ENCODE data around the gene PAQR4.

PAQR4 gene

DNA sequence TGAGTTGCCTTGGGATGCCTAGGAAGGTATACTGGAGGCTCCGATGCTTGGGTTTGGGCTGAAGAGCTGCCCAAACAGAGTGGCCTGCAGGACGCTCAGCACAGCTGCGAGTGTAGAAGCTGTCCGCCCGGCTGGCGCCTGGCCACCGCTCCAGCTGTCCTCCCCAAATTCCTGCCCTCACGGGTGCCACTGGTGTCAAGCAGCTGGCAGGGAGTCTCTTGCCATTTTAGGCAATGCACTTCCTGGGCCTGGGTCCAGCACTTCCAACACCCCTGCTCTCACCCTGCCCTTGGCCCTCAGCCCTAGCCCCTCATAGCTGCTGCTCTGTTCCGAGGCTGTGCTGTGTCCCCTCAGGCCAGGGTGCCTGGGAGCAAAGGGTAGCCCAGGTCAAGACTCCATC is 16.3 kb downstream of the PAQR4 start:
- Histone ChIP-seq H3K14ac (ENCODE audit: low read length) (no peak overlapping the region), H3K18ac (ENCODE audit: low read length) (no peak overlapping the region), H3K4me1 (ENCODE audit: control insufficient read depth in 2 of 2, insufficient read depth in 1 of 2, low read depth in 1 of 2, low read length in 2 of 2) (peaks cover 8 to 17% of the 10 kb centered on the region in 2 donors), H4K8ac (ENCODE audit: low read depth, low read length) (no peak overlapping the region), H3K27ac (replicated peaks; ENCODE audit: low read length) (no peak overlapping the region), H2BK15ac (ENCODE audit: low read length) (peak overlapping the region; percentile 54), H2AFZ (ENCODE audit: low read length) (no peak overlapping the region), H3K79me1 (ENCODE audit: low read depth, low read length) (no peaks in the 10 kb centered on the region), H4K91ac (ENCODE audit: low read depth, low read length, poor library complexity) (no peak overlapping the region), H3K4me2 (ENCODE audit: insufficient read depth, low read length, poor library complexity, severe bottlenecking) (no peak overlapping the region), H2BK120ac (ENCODE audit: low read depth, low read length) (no peak overlapping the region), H2AK5ac (ENCODE audit: low read depth, low read length) (peak overlapping the region; percentile 89), H3K9ac (ENCODE audit: low read depth, low read length, poor library complexity) (peak overlapping the region; percentile 32), H3K9me3 (replicated peaks in 1 of 2; ENCODE audit: control insufficient read depth in 2 of 2, insufficient read depth in 1 of 2, low read depth in 1 of 2, low read length in 2 of 2) (no peaks in the 10 kb centered on the region), H3K27me3 (ENCODE audit: control insufficient read depth in 3 of 3, insufficient read depth in 3 of 3, low read depth in 1 of 3, low read length in 3 of 3) (peaks cover 0 to 62% (median 0%) of the 10 kb centered on the region in 3 experiments), H3K36me3 (replicated peaks in 1 of 2; ENCODE audit: control insufficient read depth in 2 of 2, insufficient read depth in 2 of 2, low read length in 2 of 2) (no peaks in the 10 kb centered on the region), H3K23ac (ENCODE audit: low read depth, low read length, poor library complexity) (peak overlapping the region; percentile 81), H2BK12ac (ENCODE audit: low read length) (peak overlapping the region; percentile 96), H3K4ac (ENCODE audit: low read length) (no peak overlapping the region), H3K4me3 (ENCODE audit: low read length in 2 of 2) (no peak overlapping the region), H2BK5ac (ENCODE audit: low read length) (peak overlapping the region; percentile 19)
- no CpG with 5 or more reads among the region's 9 CpGs for WGBS, 2 donors (ENCODE audit: extremely low coverage in 2 of 2, insufficient read length in 2 of 2, insufficient replicate concordance in 1 of 2)
- DNase-seq (ENCODE audit: low spot score), result no peak

DNA sequence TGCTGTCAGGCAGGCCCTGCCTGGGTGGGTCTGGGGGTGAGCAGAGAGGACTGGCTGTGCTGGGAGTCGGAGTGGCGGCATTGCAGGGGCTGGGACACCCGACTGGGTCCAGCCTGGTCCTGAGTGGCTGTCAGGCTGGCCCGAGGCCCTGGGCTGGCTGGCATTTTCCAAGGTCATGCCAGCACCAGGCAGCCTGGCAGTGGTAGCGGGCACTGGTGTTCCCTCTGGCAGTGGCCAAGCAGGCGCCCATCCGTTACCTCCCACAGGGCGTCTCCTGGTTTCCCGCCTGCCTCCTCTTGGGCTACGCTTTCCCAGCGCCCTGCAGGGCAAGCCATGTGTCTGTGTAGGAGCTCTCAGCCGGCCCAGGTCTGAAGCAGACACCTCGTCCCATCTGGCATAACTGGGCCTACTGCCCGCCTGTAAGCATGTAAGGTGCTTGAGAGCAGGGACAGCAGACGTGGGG is 16.8 kb downstream of the PAQR4 start:
- H3K18ac ChIP-seq (ENCODE audit: low read length), result peak overlapping the region; percentile 28
- H2BK5ac ChIP-seq (ENCODE audit: low read length), result peak overlapping the region; percentile 19
- H2BK120ac ChIP-seq (ENCODE audit: low read depth, low read length), result no peak overlapping the region
- WGBS, 2 donors (ENCODE audit: extremely low coverage in 2 of 2, insufficient read length in 2 of 2, insufficient replicate concordance in 1 of 2), result no CpG with 5 or more reads among the region's 15 CpGs
- H2AFZ ChIP-seq (ENCODE audit: low read length), result no peak overlapping the region
- peak overlapping the region; percentile 96 for H2BK12ac ChIP-seq (ENCODE audit: low read length)
- no peaks in the 10 kb centered on the region for H3K9me3 ChIP-seq (replicated peaks in 1 of 2; ENCODE audit: control insufficient read depth in 2 of 2, insufficient read depth in 1 of 2, low read depth in 1 of 2, low read length in 2 of 2)
- peaks cover 0 to 66% (median 0%) of the 10 kb centered on the region in 3 experiments for H3K27me3 ChIP-seq (ENCODE audit: control insufficient read depth in 3 of 3, insufficient read depth in 3 of 3, low read depth in 1 of 3, low read length in 3 of 3)
- no peak for DNase-seq (ENCODE audit: low spot score)
- no peak overlapping the region for H4K8ac ChIP-seq (ENCODE audit: low read depth, low read length)
- H3K27ac ChIP-seq (replicated peaks; ENCODE audit: low read length), result no peak overlapping the region
- no peak overlapping the region for H3K9ac ChIP-seq (ENCODE audit: low read depth, low read length, poor library complexity)
- H3K4me2 ChIP-seq (ENCODE audit: insufficient read depth, low read length, poor library complexity, severe bottlenecking), result no peak overlapping the region
- no peak overlapping the region for H3K4me3 ChIP-seq (ENCODE audit: low read length in 2 of 2)
- H3K23ac ChIP-seq (ENCODE audit: low read depth, low read length, poor library complexity), result peak overlapping the region; percentile 81
- no peaks in the 10 kb centered on the region for H3K79me1 ChIP-seq (ENCODE audit: low read depth, low read length)
- H2BK15ac ChIP-seq (ENCODE audit: low read length), result peak overlapping the region; percentile 54
- H3K4me1 ChIP-seq (ENCODE audit: control insufficient read depth in 2 of 2, insufficient read depth in 1 of 2, low read depth in 1 of 2, low read length in 2 of 2), result peaks cover 8 to 14% of the 10 kb centered on the region in 2 donors
- peak overlapping the region; percentile 89 for H3K14ac ChIP-seq (ENCODE audit: low read length)
- H3K4ac ChIP-seq (ENCODE audit: low read length), result no peak overlapping the region
- peak overlapping the region; percentile 89 for H2AK5ac ChIP-seq (ENCODE audit: low read depth, low read length)
- no peaks in the 10 kb centered on the region for H3K36me3 ChIP-seq (replicated peaks in 1 of 2; ENCODE audit: control insufficient read depth in 2 of 2, insufficient read depth in 2 of 2, low read length in 2 of 2)
- H4K91ac ChIP-seq (ENCODE audit: low read depth, low read length, poor library complexity), result no peak overlapping the region

- Histone ChIP-seq H3K14ac (ENCODE audit: low read length) (peak overlapping the region; percentile 17), H2BK12ac (ENCODE audit: low read length) (no peak overlapping the region), H3K4ac (ENCODE audit: low read length) (no peak overlapping the region), H2BK15ac (ENCODE audit: low read length) (peak overlapping the region; percentile 54), H3K79me1 (ENCODE audit: low read depth, low read length) (no peaks in the 10 kb centered on the region), H3K18ac (ENCODE audit: low read length) (peak overlapping the region; percentile 48), H2AK5ac (ENCODE audit: low read depth, low read length) (peak overlapping the region; percentile 88), H3K4me1 (ENCODE audit: control insufficient read depth in 2 of 2, insufficient read depth in 1 of 2, low read depth in 1 of 2, low read length in 2 of 2) (peaks cover 4 to 7% of the 10 kb centered on the region in 2 donors), H2BK5ac (ENCODE audit: low read length) (peak overlapping the region; percentile 53), H3K27ac (replicated peaks; ENCODE audit: low read length) (no peak overlapping the region), H4K8ac (ENCODE audit: low read depth, low read length) (no peak overlapping the region), H3K23ac (ENCODE audit: low read depth, low read length, poor library complexity) (no peak overlapping the region), H2AFZ (ENCODE audit: low read length) (no peak overlapping the region), H3K36me3 (replicated peaks in 1 of 2; ENCODE audit: control insufficient read depth in 2 of 2, insufficient read depth in 2 of 2, low read length in 2 of 2) (no peaks in the 10 kb centered on the region), H3K4me3 (ENCODE audit: low read length in 2 of 2) (no peak overlapping the region), H3K27me3 (ENCODE audit: control insufficient read depth in 3 of 3, insufficient read depth in 3 of 3, low read depth in 1 of 3, low read length in 3 of 3) (peaks cover 0 to 74% (median 0%) of the 10 kb centered on the region in 3 experiments), H2BK120ac (ENCODE audit: low read depth, low read length) (no peak overlapping the region), H3K9ac (ENCODE audit: low read depth, low read length, poor library complexity) (peak overlapping the region; percentile 2), H3K4me2 (ENCODE audit: insufficient read depth, low read length, poor library complexity, severe bottlenecking) (no peak overlapping the region), H4K91ac (ENCODE audit: low read depth, low read length, poor library complexity) (no peak overlapping the region), H3K9me3 (replicated peaks in 1 of 2; ENCODE audit: control insufficient read depth in 2 of 2, insufficient read depth in 1 of 2, low read depth in 1 of 2, low read length in 2 of 2) (no peaks in the 10 kb centered on the region)
- no CpG with 5 or more reads among the region's 17 CpGs for WGBS, 2 donors (ENCODE audit: extremely low coverage in 2 of 2, insufficient read length in 2 of 2, insufficient replicate concordance in 1 of 2)
- no peak for DNase-seq (ENCODE audit: low spot score)
Measured at GRCh38 chr16:2986623-2987188, 17.6 kb downstream of the PAQR4 start.

DNA sequence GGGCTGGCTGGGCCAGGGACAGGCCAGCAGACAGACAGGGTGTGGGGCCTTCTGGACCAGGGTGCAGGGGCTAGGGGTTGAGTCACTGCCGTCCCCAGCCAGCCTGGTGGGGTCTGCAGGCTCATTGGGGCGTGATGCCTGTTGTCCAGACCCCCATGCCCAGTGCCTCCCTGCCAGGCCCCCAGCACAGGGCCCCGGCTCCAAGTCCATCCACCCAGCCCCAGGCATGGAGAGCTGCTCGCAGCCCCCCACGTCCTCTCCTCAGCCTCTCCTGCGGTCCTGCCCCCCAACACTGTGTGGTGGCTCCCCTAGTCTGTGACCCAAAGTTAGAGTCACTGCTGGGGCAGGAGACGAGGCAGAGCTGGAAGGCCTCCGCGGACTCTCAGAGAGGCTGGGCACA is 18.1 kb downstream of the PAQR4 start:
- no peaks in the 10 kb centered on the region for H3K79me1 ChIP-seq (ENCODE audit: low read depth, low read length)
- H3K4me2 ChIP-seq (ENCODE audit: insufficient read depth, low read length, poor library complexity, severe bottlenecking), result no peak overlapping the region
- H3K23ac ChIP-seq (ENCODE audit: low read depth, low read length, poor library complexity), result no peak overlapping the region
- no peak overlapping the region for H3K27ac ChIP-seq (replicated peaks; ENCODE audit: low read length)
- H2BK15ac ChIP-seq (ENCODE audit: low read length), result peak overlapping the region; percentile 54
- no peak overlapping the region for H3K9ac ChIP-seq (ENCODE audit: low read depth, low read length, poor library complexity)
- H4K8ac ChIP-seq (ENCODE audit: low read depth, low read length), result no peak overlapping the region
- H3K4me1 ChIP-seq (ENCODE audit: control insufficient read depth in 2 of 2, insufficient read depth in 1 of 2, low read depth in 1 of 2, low read length in 2 of 2), result peaks cover 0 to 3% of the 10 kb centered on the region in 2 donors
- peak overlapping the region; percentile 53 for H2BK5ac ChIP-seq (ENCODE audit: low read length)
- H2BK12ac ChIP-seq (ENCODE audit: low read length), result peak overlapping the region; percentile 73
- peak overlapping the region; percentile 71 for H3K14ac ChIP-seq (ENCODE audit: low read length)
- no peak overlapping the region for H2AFZ ChIP-seq (ENCODE audit: low read length)
- no peak for DNase-seq (ENCODE audit: low spot score)
- no CpG with 5 or more reads among the region's 9 CpGs for WGBS, 2 donors (ENCODE audit: extremely low coverage in 2 of 2, insufficient read length in 2 of 2, insufficient replicate concordance in 1 of 2)
- peak overlapping the region; percentile 88 for H2AK5ac ChIP-seq (ENCODE audit: low read depth, low read length)
- H3K4me3 ChIP-seq (ENCODE audit: low read length in 2 of 2), result no peak overlapping the region
- H3K27me3 ChIP-seq (ENCODE audit: control insufficient read depth in 3 of 3, insufficient read depth in 3 of 3, low read depth in 1 of 3, low read length in 3 of 3), result peaks cover 0 to 77% (median 0%) of the 10 kb centered on the region in 3 experiments
- no peak overlapping the region for H2BK120ac ChIP-seq (ENCODE audit: low read depth, low read length)
- H3K36me3 ChIP-seq (replicated peaks in 1 of 2; ENCODE audit: control insufficient read depth in 2 of 2, insufficient read depth in 2 of 2, low read length in 2 of 2), result no peaks in the 10 kb centered on the region
- peak overlapping the region; percentile 83 for H3K18ac ChIP-seq (ENCODE audit: low read length)
- H4K91ac ChIP-seq (ENCODE audit: low read depth, low read length, poor library complexity), result no peak overlapping the region
- H3K4ac ChIP-seq (ENCODE audit: low read length), result no peak overlapping the region
- no peaks in the 10 kb centered on the region for H3K9me3 ChIP-seq (replicated peaks in 1 of 2; ENCODE audit: control insufficient read depth in 2 of 2, insufficient read depth in 1 of 2, low read depth in 1 of 2, low read length in 2 of 2)
